Measurements from ENCODE around the gene SMAP2.
"Not testable (repeated sequence)": the region's sequence is repeated elsewhere in the genome, so short reads cannot be mapped to it uniquely, and the experiment has no call there.

The SMAP2 gene

DNA sequence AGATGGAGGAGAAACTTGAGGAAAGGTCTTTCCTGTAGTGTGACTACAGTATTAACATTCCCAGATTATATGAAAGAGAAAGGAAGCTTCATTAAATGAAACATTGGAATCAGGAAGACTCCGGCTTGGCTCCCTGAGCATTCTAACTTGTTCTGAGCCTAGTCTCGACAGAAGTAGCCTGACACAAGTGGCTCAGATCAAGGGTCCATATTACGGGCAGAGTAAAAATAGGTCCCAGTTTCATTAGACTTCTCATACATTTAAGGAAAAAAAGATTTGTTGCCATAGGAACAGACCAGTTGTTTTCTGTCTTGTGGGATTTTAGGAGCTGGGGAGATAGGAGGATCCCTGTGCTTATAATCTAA is 12.8 kb downstream of the SMAP2 start:
- H3K4me3 ChIP-seq (ENCODE audit: low read depth, low read length): peak overlapping the region; percentile 50
- TF ChIP-seq MYC (IDR thresholded peaks at IDR 0.05; ENCODE audit: low read depth, low read length) (no peak), MAX (IDR thresholded peaks at IDR 0.05; ENCODE audit: low read depth, low read length) (no peak), POLR2A (IDR thresholded peaks at IDR 0.05; ENCODE audit: extremely low read depth, insufficient read length) (no peak), CTCF (IDR thresholded peaks at IDR 0.05; ENCODE audit: low read depth, low read length) (no peak)
- DNase-seq (ENCODE audit: low read depth): no peak

- DNase-seq (ENCODE audit: low read depth): no peak
- TF ChIP-seq CTCF (IDR thresholded peaks at IDR 0.05; ENCODE audit: low read depth, low read length): no peak
- TF ChIP-seq MYC (IDR thresholded peaks at IDR 0.05; ENCODE audit: low read depth, low read length): no peak
- no peak for TF ChIP-seq POLR2A (IDR thresholded peaks at IDR 0.05; ENCODE audit: extremely low read depth, insufficient read length)
- TF ChIP-seq MAX (IDR thresholded peaks at IDR 0.05; ENCODE audit: low read depth, low read length): no peak
- H3K4me3 ChIP-seq (ENCODE audit: low read depth, low read length): peak overlapping the region; percentile 50
Measured at GRCh38 chr1:40386796-40387195, 13.3 kb downstream of the SMAP2 start.

DNA sequence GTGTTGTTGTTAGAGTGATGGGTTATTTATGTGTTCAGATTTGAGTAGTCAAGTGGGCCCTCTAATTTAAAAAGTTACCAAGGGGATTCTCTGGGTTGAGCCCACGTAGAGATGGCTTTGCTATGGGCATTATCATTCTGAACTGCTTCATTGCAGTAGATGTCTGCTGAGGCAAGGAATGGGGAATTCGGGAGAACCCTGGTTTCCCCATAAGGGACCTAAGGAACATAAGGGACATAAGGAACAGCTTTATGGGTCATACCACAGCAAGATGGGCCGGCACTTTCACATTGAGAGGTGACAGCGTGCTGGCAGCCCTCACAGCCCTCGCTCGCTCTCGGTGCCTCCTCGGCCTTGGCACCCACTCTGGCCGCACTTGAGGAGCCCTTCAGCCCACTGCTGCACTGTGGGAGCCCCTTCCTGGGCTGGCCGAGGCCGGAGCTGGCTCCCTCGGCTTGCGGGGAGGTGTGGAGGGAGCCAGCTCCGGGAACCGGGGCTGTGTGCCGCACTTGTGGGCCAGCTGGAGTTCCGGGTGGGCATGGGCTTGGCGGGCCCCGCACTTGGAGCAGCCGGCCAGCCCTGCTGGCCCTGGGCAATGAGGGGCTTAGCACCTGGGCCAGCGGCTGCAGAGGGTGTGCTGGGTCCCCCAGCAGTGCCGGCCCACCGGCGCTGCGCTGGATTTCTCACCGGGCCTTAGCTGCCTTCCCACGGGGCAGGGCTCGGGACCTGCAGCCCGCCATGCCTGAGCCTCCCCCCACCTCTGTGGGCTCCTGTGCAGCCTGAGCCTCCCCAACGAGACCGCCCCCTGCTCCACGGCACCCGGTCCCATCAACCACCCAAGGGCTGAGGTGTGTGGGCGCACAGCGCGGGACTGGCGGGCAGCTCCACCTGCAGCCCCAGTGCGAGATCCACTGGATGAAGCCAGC is 14.1 kb downstream of the SMAP2 start:
- not testable (repeated sequence) for DNase-seq (ENCODE audit: low read depth)

GRCh38 chr1:40388456-40389321 is 15.2 kb downstream of the SMAP2 start:
- not testable (repeated sequence) for H3K4me3 ChIP-seq (ENCODE audit: low read depth, low read length); DNase-seq (ENCODE audit: low read depth)

More for the DNA sequence above, 14.1 kb downstream of the SMAP2 start:
- not testable (repeated sequence) for H3K4me3 ChIP-seq (ENCODE audit: low read depth, low read length)

DNA sequence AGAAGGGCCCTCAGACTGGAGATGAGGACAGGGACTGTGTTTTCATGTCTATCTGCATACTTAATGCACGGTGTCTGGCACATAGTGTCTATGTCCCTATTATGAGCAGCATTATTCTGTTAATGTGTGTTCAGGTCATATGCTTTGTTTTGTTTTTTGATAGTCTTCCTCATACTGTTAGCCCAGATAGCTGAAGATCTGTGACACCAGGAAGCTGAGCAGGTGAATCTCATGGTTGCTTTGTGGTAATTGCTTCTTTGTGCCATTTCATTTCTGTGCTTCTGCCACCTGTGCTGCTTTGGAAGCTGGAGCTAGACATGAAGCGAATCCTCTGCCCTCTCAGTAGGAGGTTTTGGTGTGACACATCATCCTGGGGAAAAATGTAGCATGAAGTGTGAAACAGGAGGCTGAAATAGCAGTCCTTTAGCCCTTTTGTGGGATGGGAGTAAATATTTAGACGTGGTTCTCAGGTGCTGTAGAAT is 15.8 kb downstream of the SMAP2 start:
- no peak overlapping the region for H3K4me3 ChIP-seq (ENCODE audit: low read depth, low read length)
- DNase-seq (ENCODE audit: low read depth): no peak
- TF ChIP-seq POLR2A (IDR thresholded peaks at IDR 0.05; ENCODE audit: extremely low read depth, insufficient read length): no peak
- TF ChIP-seq CTCF (IDR thresholded peaks at IDR 0.05; ENCODE audit: low read depth, low read length): no peak
- no peak for TF ChIP-seq MAX (IDR thresholded peaks at IDR 0.05; ENCODE audit: low read depth, low read length)
- TF ChIP-seq MYC (IDR thresholded peaks at IDR 0.05; ENCODE audit: low read depth, low read length): no peak

DNA sequence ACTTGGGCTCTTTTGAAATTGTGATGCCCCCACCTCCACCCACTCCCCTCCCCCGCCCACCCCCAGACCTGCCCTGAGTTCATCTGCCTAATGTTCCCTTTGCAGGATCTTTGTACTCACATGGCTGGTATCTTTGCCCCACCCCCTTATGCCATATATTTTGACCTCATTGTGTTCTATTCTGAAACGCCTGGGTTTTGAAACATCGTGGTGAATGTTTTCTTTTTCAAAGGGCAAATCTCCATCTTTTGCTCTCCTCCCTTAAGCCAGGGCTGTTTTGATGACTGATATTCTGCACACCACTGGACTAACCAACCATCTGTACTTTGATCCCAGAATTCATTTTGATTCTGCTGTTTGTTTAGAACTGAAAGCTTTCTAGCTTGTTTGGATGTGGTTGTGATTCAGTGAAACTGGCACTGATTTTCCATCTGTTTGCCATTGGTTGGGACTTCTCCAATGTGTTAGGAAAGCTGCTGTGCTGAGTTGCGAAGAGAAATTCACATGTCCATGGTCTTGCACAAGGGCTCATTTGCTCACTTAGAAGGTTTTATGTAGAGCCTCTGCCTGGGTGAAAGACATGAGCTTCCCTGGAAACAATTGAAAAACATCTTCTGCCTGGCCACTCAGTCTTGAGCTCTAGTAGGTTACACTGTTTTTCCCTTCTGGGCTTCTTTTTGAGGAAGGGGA is 16.5 kb downstream of the SMAP2 start:
- no peak for TF ChIP-seq CTCF (IDR thresholded peaks at IDR 0.05; ENCODE audit: low read depth, low read length)
- TF ChIP-seq MYC (IDR thresholded peaks at IDR 0.05; ENCODE audit: low read depth, low read length): no peak
- no peak for TF ChIP-seq MAX (IDR thresholded peaks at IDR 0.05; ENCODE audit: low read depth, low read length)
- no peak for TF ChIP-seq POLR2A (IDR thresholded peaks at IDR 0.05; ENCODE audit: extremely low read depth, insufficient read length)
- H3K4me3 ChIP-seq (ENCODE audit: low read depth, low read length): no peak overlapping the region
- no peak for DNase-seq (ENCODE audit: low read depth)
